D721Med (cell line): ENCODE data around the gene PIGB.
"Not testable (repeated sequence)": the region's sequence is repeated elsewhere in the genome, so short reads cannot be mapped to it uniquely, and the experiment has no call there.

Source experiments
- DNase-seq: peaks from one replicate; pipeline ENCODE4 v3.0.0; 2011; ENCODE audit warnings: low spot score; ENCODE audit not compliant: insufficient read length
- FAIRE-seq: peaks from 2 replicates; lab custom pipeline; 2011; peaks lifted over from hg19 to GRCh38; lab: Jason Lieb, UNC
- TF ChIP-seq, protein P1 (sequence below): IDR thresholded peaks from 2 replicates; pipeline ENCODE4 v1.5.1; 2012; ENCODE audit warnings: mild to moderate bottlenecking, control low read depth; ENCODE audit not compliant: insufficient read depth; ENCODE audit errors: missing control alignments

Gene PIGB

DNA sequence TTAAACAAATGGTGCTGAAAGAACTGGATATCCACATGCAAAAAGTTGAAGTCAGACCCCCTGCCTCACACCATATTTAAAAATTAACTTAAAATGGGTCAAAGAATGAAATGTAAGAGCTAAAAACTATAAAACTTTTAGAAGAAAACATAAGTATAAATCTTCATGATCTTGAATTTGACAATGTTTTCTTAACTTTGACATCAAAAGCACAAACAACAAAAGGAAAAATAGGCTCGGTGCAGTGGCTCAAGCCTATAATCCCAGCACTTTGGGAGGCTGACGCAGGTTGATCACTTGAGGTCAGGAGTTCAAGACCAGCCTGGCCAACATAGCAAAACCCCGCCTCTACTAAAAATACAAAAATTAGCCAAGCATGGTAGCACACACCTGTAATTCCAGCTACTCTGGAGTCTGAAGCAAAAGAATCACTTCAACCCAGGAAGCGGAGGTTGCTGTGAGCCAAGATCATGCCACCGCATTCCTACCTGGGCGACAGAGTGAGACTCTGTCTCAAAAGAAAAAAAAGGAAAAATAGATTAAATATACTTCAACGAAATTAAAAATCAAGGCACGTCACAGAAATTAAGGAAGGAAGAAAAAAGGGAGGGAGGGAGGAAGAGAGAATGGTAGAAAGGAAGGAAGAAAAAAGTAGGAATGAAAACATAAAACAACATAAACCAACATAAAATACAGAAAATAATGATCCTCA is 30.9 kb upstream of the PIGB start:
- FAIRE-seq, result no peak
- no peak for DNase-seq
- TF ChIP-seq, protein P1, sequence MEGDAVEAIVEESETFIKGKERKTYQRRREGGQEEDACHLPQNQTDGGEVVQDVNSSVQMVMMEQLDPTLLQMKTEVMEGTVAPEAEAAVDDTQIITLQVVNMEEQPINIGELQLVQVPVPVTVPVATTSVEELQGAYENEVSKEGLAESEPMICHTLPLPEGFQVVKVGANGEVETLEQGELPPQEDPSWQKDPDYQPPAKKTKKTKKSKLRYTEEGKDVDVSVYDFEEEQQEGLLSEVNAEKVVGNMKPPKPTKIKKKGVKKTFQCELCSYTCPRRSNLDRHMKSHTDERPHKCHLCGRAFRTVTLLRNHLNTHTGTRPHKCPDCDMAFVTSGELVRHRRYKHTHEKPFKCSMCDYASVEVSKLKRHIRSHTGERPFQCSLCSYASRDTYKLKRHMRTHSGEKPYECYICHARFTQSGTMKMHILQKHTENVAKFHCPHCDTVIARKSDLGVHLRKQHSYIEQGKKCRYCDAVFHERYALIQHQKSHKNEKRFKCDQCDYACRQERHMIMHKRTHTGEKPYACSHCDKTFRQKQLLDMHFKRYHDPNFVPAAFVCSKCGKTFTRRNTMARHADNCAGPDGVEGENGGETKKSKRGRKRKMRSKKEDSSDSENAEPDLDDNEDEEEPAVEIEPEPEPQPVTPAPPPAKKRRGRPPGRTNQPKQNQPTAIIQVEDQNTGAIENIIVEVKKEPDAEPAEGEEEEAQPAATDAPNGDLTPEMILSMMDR, result no peak

- FAIRE-seq (no peak), DNase-seq (no peak)
- TF ChIP-seq, protein P1, result no peak
These were observed 29.8 kb upstream of the PIGB start for GRCh38 chr15:55289011-55289745.

DNA sequence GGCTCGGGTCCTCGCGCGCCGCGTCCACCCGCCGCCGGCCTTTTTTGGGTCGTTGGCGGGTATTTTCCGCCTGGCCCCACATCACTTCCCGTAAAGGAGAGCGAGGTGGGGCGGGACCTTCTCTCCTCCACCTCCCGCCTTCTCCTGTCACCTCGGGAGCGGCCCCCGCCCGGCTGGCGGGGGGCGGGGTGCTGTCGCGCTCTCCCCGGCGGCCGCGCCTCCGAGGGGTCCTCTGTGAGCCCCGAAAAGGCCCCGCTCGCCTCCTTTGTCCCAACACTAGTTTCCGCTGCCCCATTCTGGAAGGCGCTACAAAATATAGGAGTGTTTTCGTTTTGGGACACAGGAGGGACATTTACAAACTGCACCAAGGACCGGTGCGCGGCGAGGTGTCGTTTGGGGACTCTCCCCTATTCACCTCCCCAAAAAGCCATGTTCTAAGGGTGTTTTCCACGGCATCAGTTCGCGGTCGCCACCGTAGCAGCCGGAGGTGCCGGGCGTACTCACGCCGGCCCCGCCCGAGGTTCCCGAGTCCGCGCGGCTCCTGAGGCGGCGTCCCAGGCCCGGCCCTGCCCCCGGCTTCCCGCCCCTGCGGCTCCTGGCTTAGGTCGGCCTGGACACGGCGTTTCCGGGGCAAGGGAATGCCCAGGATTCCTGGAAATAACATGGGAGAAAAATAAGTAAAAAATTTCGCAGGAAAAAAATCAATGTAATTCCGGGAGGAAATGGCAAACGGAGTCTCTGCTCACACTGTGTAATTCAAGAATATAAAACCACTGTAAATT is 29.1 kb upstream of the PIGB start, which contains the start of gene RAB27A:
Gene RAB27A (minus strand): TSS at position 68 of the 782 bp plus-strand sequence. CDS start 54,879 bp downstream, outside the sequence.
- DNase-seq (no peak), FAIRE-seq (no peak)
- TF ChIP-seq, protein P1, result no peak

- DNase-seq, result peak; percentile 41
- no peak for FAIRE-seq
- TF ChIP-seq, protein P1, result peak; percentile 87
These were observed 28.4 kb upstream of the PIGB start for GRCh38 chr15:55290528-55291057.

- no peak for DNase-seq
- TF ChIP-seq, protein P1, result no peak
- no peak for FAIRE-seq
These were observed 21.7 kb upstream of the PIGB start for GRCh38 chr15:55297315-55297714.

DNA sequence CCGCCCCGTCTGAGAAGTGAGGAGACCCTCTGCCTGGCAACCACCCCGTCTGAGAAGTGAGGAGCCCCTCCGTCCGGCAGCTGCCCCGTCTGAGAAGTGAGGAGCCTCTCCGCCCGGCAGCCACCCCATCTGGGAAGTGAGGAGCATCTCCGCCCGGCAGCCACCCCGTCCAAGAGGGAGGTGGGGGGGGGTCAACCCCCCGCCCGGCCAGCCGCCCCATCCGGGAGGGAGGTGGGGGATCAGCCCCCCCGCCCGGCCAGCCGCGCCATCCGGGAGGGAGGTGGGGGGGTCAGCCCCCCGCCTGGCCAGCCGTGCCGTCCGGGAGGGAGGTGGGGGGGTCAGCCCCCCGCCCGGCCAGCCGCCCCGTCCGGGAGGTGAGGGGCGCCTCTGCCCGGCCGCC is 16.2 kb upstream of the PIGB start:
- not testable (repeated sequence) for FAIRE-seq, DNase-seq
